ENCODE results near the gene DICER1.

GRCh38 chr14:95165517-95165916 is 8.2 kb upstream of the DICER1 start:
- TF ChIP-seq TARDBP (IDR thresholded peaks at IDR 0.05), result no peak
- TF ChIP-seq SP1 (IDR thresholded peaks at IDR 0.05), result no peak

Data from HEK293T (cell line).